Heart left ventricle (tissue), 16 donors: ENCODE results near the gene SLC39A11. TPM values are rescaled to one million over a fixed set of nuclear protein-coding genes. Genes with fewer than 3 reads are reported as not detected.

Source experiments
- ATAC-seq, 4 donors: fragments of 200-7000 bp; cut with Tn5 transposase; one replicate each; pipeline ENCODE4 v1.9.1; 2020 to 2022; ENCODE audit warnings: moderate library complexity in 4 of 4, mild to moderate bottlenecking in 3 of 4, moderate number of reproducible peaks in 1 of 4
- DNase-seq, 5 donors: peaks; one replicate each; pipeline ENCODE4 v3.0.0-alpha.2; 2020
- H3K27ac ChIP-seq, 12 donors: fragments of 200-600 bp; sonication (generic) in 4 of 12; one replicate each; pipeline versions ENCODE4 v1.5.0 to v1.8.0; 2016 to 2022; ENCODE audit warnings: mild to moderate bottlenecking in 2 of 12
- H3K27me3 ChIP-seq, 9 donors: fragments of 200-600 bp; sonication (generic) in 2 of 9; one replicate each; pipeline versions ENCODE4 v1.5.1 to v1.8.0; 2016 to 2022; ENCODE audit warnings: mild to moderate bottlenecking in 3 of 9
- H3K36me3 ChIP-seq, 9 donors: fragments of 200-600 bp; sonication (generic) in 2 of 9; one replicate each; pipeline versions ENCODE4 v1.5.0 to v1.8.0; 2018 to 2022; ENCODE audit warnings: mild to moderate bottlenecking in 2 of 9
- H3K4me1 ChIP-seq, 12 donors: fragments of 200-600 bp; sonication (generic) in 4 of 12; one replicate each; pipeline versions ENCODE4 v1.5.0 to v1.8.0; 2016 to 2022; ENCODE audit warnings: mild to moderate bottlenecking in 3 of 12
- H3K4me3 ChIP-seq, 12 donors: fragments of 200-600 bp; sonication (generic) in 4 of 12; one replicate each; pipeline versions ENCODE4 v1.5.0 to v1.8.0; 2017 to 2022; ENCODE audit warnings: mild to moderate bottlenecking in 9 of 12, moderate library complexity in 4 of 12
- H3K9me3 ChIP-seq, 12 donors: fragments of 200-600 bp; sonication (generic) in 4 of 12; one replicate each; pipeline versions ENCODE4 v1.5.0 to v1.8.0; 2016 to 2022; ENCODE audit warnings: mild to moderate bottlenecking in 1 of 12
- POLR2A ChIP-seq, 2 donors: fragments of 450-650 bp; IDR thresholded peaks; one replicate each; pipeline ENCODE4 v1.6.1; 2017; ENCODE audit warnings: antibody characterized with exemption in 2 of 2, mild to moderate bottlenecking in 2 of 2, moderate library complexity in 2 of 2
- WGBS, 4 donors: extraction: QIAGEN DNeasy Blood & Tissue Kit in 2 of 4; methylation state at CpG; one replicate each; pipeline versions ENCODE4 v1.1.5 to v1.1.7; 2013 to 2018; 5-methylcytosine and 5-hydroxymethylcytosine counted together
- intact Hi-C, 10 donors: fragments of 100-400 bp; cut with DNase I; formaldehyde crosslinking; loops; one replicate each; pipeline versions ENCODE4 v1.11.1 to v1.14.2; 2022
- polyA plus RNA-seq, 2 donors: library from polyadenylated mRNA; stranded (reverse); fragments of 200-250 nt; gene quantifications; one replicate each; pipeline ENCODE4 v1.2.3, GENCODE V29; 2013
- total RNA-seq, 9 donors: library from RNA; depleted of rRNA in 2 of 9; stranded (reverse); fragments of >200 nt in 2 of 9; fragmentation: NEBNext Ultra II Directional in 3 of 9; extraction: Animal tissue kit (Norgen Biotek cat#: 25700) in 3 of 9; gene quantifications; one replicate each; pipeline versions ENCODE4 v1.1.0 to v1.2.4, GENCODE V29; 2016 to 2023
- TF ChIP-seq, protein P1 (sequence below), 12 donors: fragments of 200-600 bp; sonication (generic) in 4 of 12; IDR thresholded peaks; one replicate each; pipeline versions ENCODE4 v1.5.0 to v1.8.0; 2018 to 2022; ENCODE audit warnings: antibody characterized with exemption in 12 of 12, mild to moderate bottlenecking in 5 of 12
- donor health status: ischemic (EF 13 %, LVEDD 7.1; RV severe dilation, severe dysfunction).
- donor health status: healthy with polysubstance abuse.
- donor health status: DM: no; HTN: yes; CAD: no.
- donor health status: DM: no; HTN: no; CAD: no.
- donor health status: ischemic (EF 25% LVEDD 6.9; RV normal size, moderate dysfunction).
- donor health status: ischemic (EF 25% LVEDD 5.7; RV mildly dilated, moderate dysfunction).
- donor health status: healthy.
- donor health status: DM: yes; HTN: yes; CAD: no.
- donor health status: ischemic (EF 35%, LVEDD 5.7; RV mildly dilated, moderate dysfunction).
- donor health status: nonischemic (EF 11% LVEDD 7.7; RV severe dilation, severe dysfunction).
- donor health status: DM: yes; HTN: yes; CAD: no.
- donor health status: PGD.
- donor health status: ischemic (EF 29% LVEDD 5.4; RV normal size, mild dysfunction).
- donor health status: nonischemic (EF 23%, LVEDD 6.1; RV moderate dilation, normal function).

SLC39A11 gene
- total and polyA plus RNA-seq, 11 donors, result 2.5 to 23.3 (median 8.4) TPM

GRCh38 chr17:72677714-72678390 is 414.6 kb downstream of the SLC39A11 start:
- no peaks in the 10 kb centered on the region for H3K27me3 ChIP-seq
- H3K27ac ChIP-seq, result no peak overlapping the region
- no peaks in the 10 kb centered on the region for H3K36me3 ChIP-seq
- 79 to 86% (median 83%) methylated on average over 12 of the region's 12 CpGs for WGBS, 4 donors
- no peaks in the 10 kb centered on the region for H3K9me3 ChIP-seq
- ATAC-seq, result no peak
- DNase-seq, result no peak
- H3K4me1 ChIP-seq, result no peaks in the 10 kb centered on the region
- TF ChIP-seq, protein P1, sequence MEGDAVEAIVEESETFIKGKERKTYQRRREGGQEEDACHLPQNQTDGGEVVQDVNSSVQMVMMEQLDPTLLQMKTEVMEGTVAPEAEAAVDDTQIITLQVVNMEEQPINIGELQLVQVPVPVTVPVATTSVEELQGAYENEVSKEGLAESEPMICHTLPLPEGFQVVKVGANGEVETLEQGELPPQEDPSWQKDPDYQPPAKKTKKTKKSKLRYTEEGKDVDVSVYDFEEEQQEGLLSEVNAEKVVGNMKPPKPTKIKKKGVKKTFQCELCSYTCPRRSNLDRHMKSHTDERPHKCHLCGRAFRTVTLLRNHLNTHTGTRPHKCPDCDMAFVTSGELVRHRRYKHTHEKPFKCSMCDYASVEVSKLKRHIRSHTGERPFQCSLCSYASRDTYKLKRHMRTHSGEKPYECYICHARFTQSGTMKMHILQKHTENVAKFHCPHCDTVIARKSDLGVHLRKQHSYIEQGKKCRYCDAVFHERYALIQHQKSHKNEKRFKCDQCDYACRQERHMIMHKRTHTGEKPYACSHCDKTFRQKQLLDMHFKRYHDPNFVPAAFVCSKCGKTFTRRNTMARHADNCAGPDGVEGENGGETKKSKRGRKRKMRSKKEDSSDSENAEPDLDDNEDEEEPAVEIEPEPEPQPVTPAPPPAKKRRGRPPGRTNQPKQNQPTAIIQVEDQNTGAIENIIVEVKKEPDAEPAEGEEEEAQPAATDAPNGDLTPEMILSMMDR (IDR thresholded peaks at IDR 0.05), result no peak
- TF ChIP-seq POLR2A (IDR thresholded peaks at IDR 0.05), result no peak
- no peak overlapping the region for H3K4me3 ChIP-seq
- intact Hi-C loops, result no loop called here

- TF ChIP-seq, protein P1 (IDR thresholded peaks at IDR 0.05), result no peak
- no peak for TF ChIP-seq POLR2A (IDR thresholded peaks at IDR 0.05)
- Histone ChIP-seq H3K4me1 (no peaks in the 10 kb centered on the region), H3K27ac (no peak overlapping the region), H3K4me3 (no peak overlapping the region), H3K36me3 (no peaks in the 10 kb centered on the region), H3K9me3 (no peaks in the 10 kb centered on the region), H3K27me3 (no peaks in the 10 kb centered on the region)
- DNase-seq (no peak), ATAC-seq (no peak)
- intact Hi-C loops, result no loop called here
- 71 to 90% (median 86%) methylated on average over 2 of the region's 2 CpGs for whole genome bisulfite sequencing, 4 donors
Observed at GRCh38 chr17:72677108-72677507, 415.4 kb downstream of the SLC39A11 start.

DNA sequence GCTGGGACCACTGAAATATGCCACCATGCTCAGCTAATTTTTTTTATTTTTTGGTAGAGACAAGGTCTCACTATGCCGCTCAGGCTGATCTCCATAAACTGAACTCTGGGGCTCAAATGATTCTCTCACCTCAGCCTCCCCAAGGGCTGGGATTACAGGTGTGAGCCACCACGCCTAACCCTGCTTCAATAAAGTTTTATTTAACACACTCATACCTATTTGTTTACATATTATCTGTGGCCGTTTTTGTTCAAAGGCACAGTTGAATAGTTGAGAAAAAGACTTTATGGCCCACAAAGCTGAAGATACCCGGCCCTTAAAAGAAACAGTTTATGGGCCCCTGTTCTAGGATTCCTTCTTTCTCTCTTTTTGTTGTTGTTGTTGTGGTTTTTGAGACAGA is 419.8 kb downstream of the SLC39A11 start:
- no peaks in the 10 kb centered on the region for H3K27me3 ChIP-seq
- H3K36me3 ChIP-seq, result no peaks in the 10 kb centered on the region
- WGBS, 4 donors, result 91 to 97% (median 96%) methylated on average over 4 of the region's 4 CpGs
- no peak overlapping the region for H3K4me3 ChIP-seq
- H3K27ac ChIP-seq, result no peak overlapping the region
- H3K9me3 ChIP-seq, result no peaks in the 10 kb centered on the region
- ATAC-seq (no peak), DNase-seq (no peak)
- intact Hi-C loops, result no loop called here
- no peak for TF ChIP-seq POLR2A (IDR thresholded peaks at IDR 0.05)
- TF ChIP-seq, protein P1 (IDR thresholded peaks at IDR 0.05), result no peak
- no peaks in the 10 kb centered on the region for H3K4me1 ChIP-seq

DNA sequence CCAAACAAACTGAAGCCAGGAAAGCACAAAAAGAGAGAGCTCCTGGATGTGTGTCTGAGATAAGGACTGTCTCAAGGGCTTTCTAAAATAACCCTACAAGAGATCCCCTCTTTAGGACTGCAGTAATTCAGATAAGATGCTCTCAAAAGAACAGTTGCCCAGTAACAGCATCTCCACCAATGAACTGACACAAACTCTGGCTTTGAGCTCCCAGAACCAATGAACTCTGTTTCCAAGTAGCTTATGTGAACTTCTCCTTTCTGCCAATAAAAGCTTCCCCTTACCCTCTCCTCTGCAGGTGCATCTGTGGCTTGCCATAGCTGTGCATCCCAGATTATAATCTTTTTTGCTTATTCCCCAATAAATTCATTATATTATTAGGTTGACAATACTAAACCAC is 421.5 kb downstream of the SLC39A11 start:
- no peaks in the 10 kb centered on the region for H3K27me3 ChIP-seq
- H3K36me3 ChIP-seq, result no peaks in the 10 kb centered on the region
- DNase-seq, result no peak
- no peaks in the 10 kb centered on the region for H3K4me1 ChIP-seq
- TF ChIP-seq, protein P1 (IDR thresholded peaks at IDR 0.05), result no peak
- TF ChIP-seq POLR2A (IDR thresholded peaks at IDR 0.05), result no peak
- ATAC-seq, result no peak
- H3K4me3 ChIP-seq, result no peak overlapping the region
- no peak overlapping the region for H3K27ac ChIP-seq
- intact Hi-C loops, result no loop called here
- H3K9me3 ChIP-seq, result no peaks in the 10 kb centered on the region
